HL-60 (cell line): ENCODE results near the gene ALKBH5.

Source experiments
- DNase-seq, 2 experiments: peaks; one replicate each; pipeline ENCODE4 v3.0.0-alpha.2; 2010 to 2020; ENCODE audit warnings: low read depth in 1 of 2, low spot score in 1 of 2
- H3K27ac ChIP-seq: fragments of 250-450 bp; sonication (Bioruptor Pico); replicated peaks from 2 replicates; pipeline ENCODE4 v1.5.1; 2020; ENCODE audit warnings: mild to moderate bottlenecking, moderate library complexity
- H3K27me3 ChIP-seq: fragments of 250-450 bp; sonication (Bioruptor Pico); 2 replicates; pipeline ENCODE4 v1.5.1; 2021; ENCODE audit warnings: mild to moderate bottlenecking, moderate library complexity; ENCODE audit not compliant: insufficient read depth, poor library complexity, severe bottlenecking
- H3K4me3 ChIP-seq: replicated peaks from 2 replicates; pipeline ENCODE4 v1.5.1; 2011; ENCODE audit warnings: mild to moderate bottlenecking, control low read depth, low read length; ENCODE audit not compliant: insufficient read depth
- GABPA ChIP-seq: IDR thresholded peaks from 2 replicates; pipeline ENCODE4 v1.6.1; 2012; ENCODE audit warnings: low read depth
- POLR2AphosphoS5 ChIP-seq: IDR thresholded peaks from 2 replicates; pipeline ENCODE4 v1.6.1; 2012; ENCODE audit warnings: low read depth
- SPI1 ChIP-seq: IDR thresholded peaks from 2 replicates; pipeline ENCODE4 v1.6.1; 2012; ENCODE audit warnings: low read depth, mild to moderate bottlenecking, borderline replicate concordance
- TF ChIP-seq, protein P1 (sequence below): IDR thresholded peaks from 2 replicates; pipeline ENCODE4 v1.6.1; 2012; ENCODE audit warnings: low read depth; ENCODE audit not compliant: insufficient replicate concordance
- TF ChIP-seq, protein P2 (sequence below): IDR thresholded peaks from one replicate; pipeline ENCODE4 v1.5.1; 2011; ENCODE audit warnings: low read length, control low read depth, inconsistent platforms; ENCODE audit not compliant: insufficient read depth

Gene ALKBH5

DNA sequence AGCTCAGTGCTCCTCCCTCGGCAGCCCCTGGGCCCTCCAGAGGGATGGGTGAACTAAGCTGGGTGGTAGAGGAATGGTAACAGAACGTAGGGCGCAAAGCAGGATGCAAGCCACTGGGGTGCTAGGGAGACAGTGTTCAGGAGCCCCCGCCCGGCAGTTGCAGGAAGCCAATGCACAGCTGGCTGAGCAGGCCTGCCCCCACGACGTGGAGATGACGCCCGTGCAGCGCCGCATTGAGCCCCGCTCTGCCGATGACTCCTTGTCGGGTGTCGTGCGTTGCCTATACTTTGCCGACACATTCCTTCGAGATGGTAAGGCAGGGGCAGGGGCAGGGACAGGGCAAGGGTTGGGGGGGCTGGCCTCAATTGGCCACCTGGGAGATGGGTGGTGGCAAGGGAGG lies 54.7 kb downstream of the ALKBH5 start:
- no peaks in the 10 kb centered on the region for H3K27me3 ChIP-seq
- TF ChIP-seq GABPA, result no peak
- TF ChIP-seq SPI1, result no peak
- TF ChIP-seq, protein P1, sequence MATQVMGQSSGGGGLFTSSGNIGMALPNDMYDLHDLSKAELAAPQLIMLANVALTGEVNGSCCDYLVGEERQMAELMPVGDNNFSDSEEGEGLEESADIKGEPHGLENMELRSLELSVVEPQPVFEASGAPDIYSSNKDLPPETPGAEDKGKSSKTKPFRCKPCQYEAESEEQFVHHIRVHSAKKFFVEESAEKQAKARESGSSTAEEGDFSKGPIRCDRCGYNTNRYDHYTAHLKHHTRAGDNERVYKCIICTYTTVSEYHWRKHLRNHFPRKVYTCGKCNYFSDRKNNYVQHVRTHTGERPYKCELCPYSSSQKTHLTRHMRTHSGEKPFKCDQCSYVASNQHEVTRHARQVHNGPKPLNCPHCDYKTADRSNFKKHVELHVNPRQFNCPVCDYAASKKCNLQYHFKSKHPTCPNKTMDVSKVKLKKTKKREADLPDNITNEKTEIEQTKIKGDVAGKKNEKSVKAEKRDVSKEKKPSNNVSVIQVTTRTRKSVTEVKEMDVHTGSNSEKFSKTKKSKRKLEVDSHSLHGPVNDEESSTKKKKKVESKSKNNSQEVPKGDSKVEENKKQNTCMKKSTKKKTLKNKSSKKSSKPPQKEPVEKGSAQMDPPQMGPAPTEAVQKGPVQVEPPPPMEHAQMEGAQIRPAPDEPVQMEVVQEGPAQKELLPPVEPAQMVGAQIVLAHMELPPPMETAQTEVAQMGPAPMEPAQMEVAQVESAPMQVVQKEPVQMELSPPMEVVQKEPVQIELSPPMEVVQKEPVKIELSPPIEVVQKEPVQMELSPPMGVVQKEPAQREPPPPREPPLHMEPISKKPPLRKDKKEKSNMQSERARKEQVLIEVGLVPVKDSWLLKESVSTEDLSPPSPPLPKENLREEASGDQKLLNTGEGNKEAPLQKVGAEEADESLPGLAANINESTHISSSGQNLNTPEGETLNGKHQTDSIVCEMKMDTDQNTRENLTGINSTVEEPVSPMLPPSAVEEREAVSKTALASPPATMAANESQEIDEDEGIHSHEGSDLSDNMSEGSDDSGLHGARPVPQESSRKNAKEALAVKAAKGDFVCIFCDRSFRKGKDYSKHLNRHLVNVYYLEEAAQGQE, result no peak
- TF ChIP-seq, protein P2, sequence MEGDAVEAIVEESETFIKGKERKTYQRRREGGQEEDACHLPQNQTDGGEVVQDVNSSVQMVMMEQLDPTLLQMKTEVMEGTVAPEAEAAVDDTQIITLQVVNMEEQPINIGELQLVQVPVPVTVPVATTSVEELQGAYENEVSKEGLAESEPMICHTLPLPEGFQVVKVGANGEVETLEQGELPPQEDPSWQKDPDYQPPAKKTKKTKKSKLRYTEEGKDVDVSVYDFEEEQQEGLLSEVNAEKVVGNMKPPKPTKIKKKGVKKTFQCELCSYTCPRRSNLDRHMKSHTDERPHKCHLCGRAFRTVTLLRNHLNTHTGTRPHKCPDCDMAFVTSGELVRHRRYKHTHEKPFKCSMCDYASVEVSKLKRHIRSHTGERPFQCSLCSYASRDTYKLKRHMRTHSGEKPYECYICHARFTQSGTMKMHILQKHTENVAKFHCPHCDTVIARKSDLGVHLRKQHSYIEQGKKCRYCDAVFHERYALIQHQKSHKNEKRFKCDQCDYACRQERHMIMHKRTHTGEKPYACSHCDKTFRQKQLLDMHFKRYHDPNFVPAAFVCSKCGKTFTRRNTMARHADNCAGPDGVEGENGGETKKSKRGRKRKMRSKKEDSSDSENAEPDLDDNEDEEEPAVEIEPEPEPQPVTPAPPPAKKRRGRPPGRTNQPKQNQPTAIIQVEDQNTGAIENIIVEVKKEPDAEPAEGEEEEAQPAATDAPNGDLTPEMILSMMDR, result no peak
- TF ChIP-seq POLR2AphosphoS5, result no peak
- DNase-seq, result no peak
- H3K4me3 ChIP-seq, result no peak overlapping the region
- no peak overlapping the region for H3K27ac ChIP-seq

DNA sequence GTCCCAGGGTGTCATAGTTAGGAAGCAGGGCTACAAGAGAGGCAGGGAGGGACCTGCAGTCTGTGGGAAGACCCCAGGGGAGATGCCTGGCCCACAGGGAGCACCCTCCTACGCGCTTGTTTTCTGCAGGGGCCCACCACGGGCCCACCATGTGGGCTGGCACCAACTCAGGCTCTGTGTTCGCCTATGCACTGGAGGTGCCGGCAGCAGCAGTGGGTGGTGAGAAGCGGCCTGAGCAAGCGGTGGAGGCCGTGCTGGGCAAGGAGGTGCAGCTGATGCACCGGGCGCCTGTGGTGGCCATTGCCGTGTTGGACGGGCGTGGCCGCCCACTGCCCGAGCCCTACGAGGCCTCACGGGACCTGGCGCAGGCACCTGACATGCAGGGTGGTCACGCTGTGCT lies 56.8 kb downstream of the ALKBH5 start:
- no peak for DNase-seq
- Histone ChIP-seq H3K4me3 (no peak overlapping the region), H3K27me3 (no peaks in the 10 kb centered on the region), H3K27ac (no peak overlapping the region)
- TF ChIP-seq GABPA (no peak), SPI1 (no peak), POLR2AphosphoS5 (no peak)
- TF ChIP-seq, protein P1, result no peak
- TF ChIP-seq, protein P2, result no peak

DNA sequence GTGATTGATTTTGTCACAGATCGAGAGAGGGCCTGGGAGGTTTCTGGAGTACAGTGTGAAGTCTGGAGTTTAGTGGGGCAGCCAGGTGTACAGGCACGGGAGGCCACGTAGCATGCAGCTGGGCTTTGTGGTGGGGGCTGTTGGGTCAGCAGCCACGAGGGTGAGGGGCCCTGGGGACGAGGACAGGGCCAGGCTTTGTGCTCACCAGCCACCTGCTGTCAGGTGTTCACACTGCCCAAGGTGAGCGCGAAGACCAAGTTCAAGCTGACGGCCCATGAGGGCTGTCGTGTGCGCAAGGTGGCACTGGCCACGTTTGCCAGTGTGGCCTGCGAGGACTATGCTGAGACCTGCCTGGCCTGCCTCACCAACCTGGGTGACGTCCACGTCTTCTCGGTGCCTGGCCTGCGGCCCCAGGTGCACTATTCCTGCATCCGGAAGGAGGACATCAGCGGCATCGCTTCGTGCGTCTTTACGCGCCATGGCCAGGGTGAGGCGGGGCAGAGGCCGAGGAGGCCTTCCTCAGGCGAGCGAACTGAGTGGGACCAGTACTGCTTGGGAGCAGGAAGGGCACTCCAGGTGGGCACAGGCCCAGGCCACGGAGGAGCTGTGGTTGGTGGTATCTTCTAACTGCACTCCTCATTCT lies 57.7 kb downstream of the ALKBH5 start:
- TF ChIP-seq POLR2AphosphoS5 (no peak), GABPA (no peak), SPI1 (no peak)
- TF ChIP-seq, protein P1, result no peak
- TF ChIP-seq, protein P2, result no peak
- H3K27ac ChIP-seq, result no peak overlapping the region
- DNase-seq, result no peak
- H3K4me3 ChIP-seq, result no peak overlapping the region
- no peaks in the 10 kb centered on the region for H3K27me3 ChIP-seq
